ENCODE measurements around the gene PHF19. TPM values are rescaled to one million over a fixed set of nuclear protein-coding genes. Genes with fewer than 3 reads are reported as not detected.

The PHF19 gene
- total and polyA plus RNA-seq, 11 donors, result 9.6 to 28.0 (median 12.5) TPM

DNA sequence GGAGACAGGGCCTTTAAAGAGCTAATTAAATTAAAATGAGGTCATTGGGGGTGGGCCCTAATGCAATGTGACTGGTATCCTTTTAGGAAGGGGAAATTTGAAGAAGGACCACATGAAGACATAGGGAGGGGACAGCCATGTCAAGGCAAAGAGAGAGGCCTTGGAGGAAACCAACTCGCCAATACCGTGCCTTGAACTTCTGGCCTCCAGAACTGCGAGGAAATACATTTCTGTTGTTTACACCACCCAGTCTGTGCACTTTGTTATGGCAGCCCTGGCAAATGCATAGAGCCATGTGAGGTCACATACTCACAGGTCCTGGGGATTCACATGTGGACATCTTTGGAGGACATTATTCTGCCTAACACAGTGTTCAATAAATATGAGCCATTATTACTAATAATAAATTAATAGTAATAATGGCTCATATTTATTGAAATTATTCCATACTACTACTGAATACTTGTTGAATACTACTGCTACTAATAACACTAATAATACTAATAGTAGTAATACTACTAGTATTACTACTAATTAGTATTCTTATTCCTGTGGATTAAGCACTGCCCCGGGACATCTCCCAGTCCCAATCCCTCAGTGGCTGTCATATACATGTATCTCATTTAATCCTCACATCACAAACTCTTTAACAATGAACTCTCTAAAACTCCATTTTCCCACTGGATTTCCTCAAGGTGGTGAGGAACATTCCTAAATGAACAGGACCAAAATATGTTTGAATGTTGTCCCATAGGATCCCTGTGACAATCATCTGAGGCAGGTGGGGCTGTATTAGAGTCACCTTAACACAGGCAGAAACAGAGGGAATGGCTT is 41.2 kb upstream of the PHF19 start:
- Histone ChIP-seq H3K4me3 (no peak overlapping the region), H3K36me3 (peaks cover 0 to 47% (median 0%) of the 10 kb centered on the region in 9 donors), H3K27me3 (no peaks in the 10 kb centered on the region), H3K27ac (peak overlapping the region in 11 of 12 donors; percentile 13 to 98 (median 76)), H3K4me1 (peaks cover 0 to 63% (median 32%) of the 10 kb centered on the region in 12 donors), H3K9me3 (peaks cover 0 to 6% (median 0%) of the 10 kb centered on the region in 12 donors)
- 94 to 99% (median 98%) methylated on average over 4 of the region's 4 CpGs for WGBS, 4 donors
- intact Hi-C loops (cut with DNase I), result no loop called here
- ATAC-seq, result no peak
- no peak for DNase-seq
- TF ChIP-seq, protein P1, sequence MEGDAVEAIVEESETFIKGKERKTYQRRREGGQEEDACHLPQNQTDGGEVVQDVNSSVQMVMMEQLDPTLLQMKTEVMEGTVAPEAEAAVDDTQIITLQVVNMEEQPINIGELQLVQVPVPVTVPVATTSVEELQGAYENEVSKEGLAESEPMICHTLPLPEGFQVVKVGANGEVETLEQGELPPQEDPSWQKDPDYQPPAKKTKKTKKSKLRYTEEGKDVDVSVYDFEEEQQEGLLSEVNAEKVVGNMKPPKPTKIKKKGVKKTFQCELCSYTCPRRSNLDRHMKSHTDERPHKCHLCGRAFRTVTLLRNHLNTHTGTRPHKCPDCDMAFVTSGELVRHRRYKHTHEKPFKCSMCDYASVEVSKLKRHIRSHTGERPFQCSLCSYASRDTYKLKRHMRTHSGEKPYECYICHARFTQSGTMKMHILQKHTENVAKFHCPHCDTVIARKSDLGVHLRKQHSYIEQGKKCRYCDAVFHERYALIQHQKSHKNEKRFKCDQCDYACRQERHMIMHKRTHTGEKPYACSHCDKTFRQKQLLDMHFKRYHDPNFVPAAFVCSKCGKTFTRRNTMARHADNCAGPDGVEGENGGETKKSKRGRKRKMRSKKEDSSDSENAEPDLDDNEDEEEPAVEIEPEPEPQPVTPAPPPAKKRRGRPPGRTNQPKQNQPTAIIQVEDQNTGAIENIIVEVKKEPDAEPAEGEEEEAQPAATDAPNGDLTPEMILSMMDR (IDR thresholded peaks at IDR 0.05), result no peak
- TF ChIP-seq POLR2A (IDR thresholded peaks at IDR 0.05), result no peak

- Histone ChIP-seq H3K9me3 (peaks cover 0 to 6% (median 0%) of the 10 kb centered on the region in 12 donors), H3K4me1 (peaks cover 0 to 54% (median 32%) of the 10 kb centered on the region in 12 donors), H3K36me3 (peaks cover 0 to 51% (median 0%) of the 10 kb centered on the region in 9 donors), H3K4me3 (no peak overlapping the region), H3K27me3 (no peaks in the 10 kb centered on the region), H3K27ac (peak overlapping the region in 5 of 12 donors; percentile 12 to 56 (median 25))
- DNase-seq (no peak), ATAC-seq (no peak)
- intact Hi-C loops (cut with DNase I), result no loop called here
- 90 to 93% (median 92%) methylated on average over 8 of the region's 8 CpGs for WGBS, 4 donors
- no peak for TF ChIP-seq POLR2A (IDR thresholded peaks at IDR 0.05)
- TF ChIP-seq, protein P1 (IDR thresholded peaks at IDR 0.05), result no peak
These were observed 40.2 kb upstream of the PHF19 start for GRCh38 chr9:120916991-120917880.

DNA sequence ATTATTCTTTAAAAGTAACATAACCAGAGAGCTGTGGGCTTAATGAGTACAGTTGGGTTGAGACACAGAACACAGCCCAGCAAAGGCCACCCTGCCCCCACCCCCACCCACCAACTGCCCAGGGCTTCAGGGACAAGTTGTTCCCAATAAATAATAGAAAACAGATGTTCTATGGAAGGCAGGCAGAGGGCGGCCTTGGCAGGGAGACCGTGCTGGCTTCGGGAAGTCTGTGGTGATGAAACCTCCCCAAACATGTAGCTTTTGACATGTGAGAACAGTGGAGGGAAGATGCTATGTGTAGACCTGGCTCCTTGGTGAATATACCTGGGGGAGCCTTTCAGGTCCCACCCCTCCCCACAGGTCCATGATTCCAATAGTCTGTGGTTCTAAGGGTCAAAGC is 39.6 kb upstream of the PHF19 start:
- Histone ChIP-seq H3K4me3 (no peak overlapping the region), H3K27me3 (no peaks in the 10 kb centered on the region), H3K36me3 (peaks cover 0 to 54% (median 0%) of the 10 kb centered on the region in 9 donors), H3K27ac (peak overlapping the region in 6 of 12 donors; percentile 8 to 56 (median 22)), H3K4me1 (peaks cover 0 to 47% (median 30%) of the 10 kb centered on the region in 12 donors), H3K9me3 (peaks cover 0 to 6% (median 0%) of the 10 kb centered on the region in 12 donors)
- intact Hi-C loops (cut with DNase I), result no loop called here
- DNase-seq (peak in 2 of 5 donors; percentile 62 to 65), ATAC-seq (peak in 3 of 4 donors; percentile 10 to 52 (median 17))
- TF ChIP-seq, protein P1 (IDR thresholded peaks at IDR 0.05), result peak in 3 of 12 donors; percentile 16 to 32 (median 24)
- TF ChIP-seq POLR2A (IDR thresholded peaks at IDR 0.05), result no peak
- WGBS, 4 donors, result 49 to 62% (median 58%) methylated on average over 3 of the region's 3 CpGs
